H9 (cell line): Measurements from ENCODE around the gene C1orf21. TPM values are rescaled to one million over a fixed set of nuclear protein-coding genes. Genes with fewer than 3 reads are reported as not detected.

Source experiments
- DNase-seq: peaks from one replicate; pipeline ENCODE4 v3.0.0-alpha.2; 2017
- H2AFZ ChIP-seq: one replicate; pipeline ENCODE4 v1.6.1; 2013; ENCODE audit warnings: mild to moderate bottlenecking, low read length, control low read depth, moderate library complexity
- H2AK5ac ChIP-seq: 2 replicates; pipeline ENCODE4 v1.6.1; 2013; ENCODE audit warnings: low read length, control low read depth, mixed read lengths; ENCODE audit not compliant: insufficient read length
- H2BK120ac ChIP-seq: one replicate; pipeline ENCODE4 v1.6.1; 2013; ENCODE audit warnings: low read depth, mild to moderate bottlenecking, low read length, control low read depth, inconsistent platforms; ENCODE audit not compliant: poor library complexity, severe bottlenecking
- H2BK12ac ChIP-seq: 2 replicates; pipeline ENCODE4 v1.6.1; 2013; ENCODE audit warnings: low read length, control low read depth, mixed read lengths, low read depth; ENCODE audit not compliant: insufficient read length
- H2BK15ac ChIP-seq: 2 replicates; pipeline ENCODE4 v1.6.1; 2013; ENCODE audit warnings: low read depth, low read length, control low read depth
- H2BK20ac ChIP-seq: one replicate; pipeline ENCODE4 v1.6.1; 2013; ENCODE audit warnings: low read depth, mild to moderate bottlenecking, low read length, control low read depth, inconsistent platforms; ENCODE audit not compliant: poor library complexity, severe bottlenecking
- H2BK5ac ChIP-seq: 2 replicates; pipeline ENCODE4 v1.6.1; 2013; ENCODE audit warnings: low read length, control low read depth, mixed read lengths; ENCODE audit not compliant: insufficient read length
- H3K14ac ChIP-seq: 2 replicates; pipeline ENCODE4 v1.6.1; 2013; ENCODE audit warnings: low read length, control low read depth; ENCODE audit not compliant: insufficient read depth
- H3K18ac ChIP-seq: 2 replicates; pipeline ENCODE4 v1.6.1; 2013; ENCODE audit warnings: low read depth, mild to moderate bottlenecking, mixed read lengths, low read length, control low read depth; ENCODE audit not compliant: insufficient read length
- H3K23ac ChIP-seq: 2 replicates; pipeline ENCODE4 v1.6.1; 2013; ENCODE audit warnings: low read length, control low read depth, mixed read lengths, low read depth; ENCODE audit not compliant: insufficient read length
- H3K23me2 ChIP-seq: 2 replicates; pipeline ENCODE4 v1.6.1; 2013; ENCODE audit warnings: low read depth, mild to moderate bottlenecking, mixed read lengths, low read length, control low read depth; ENCODE audit not compliant: insufficient read length, poor library complexity, severe bottlenecking
- H3K27ac ChIP-seq: 2 replicates; pipeline ENCODE4 v1.5.1; 2013; ENCODE audit warnings: low read length, control low read depth, mixed read lengths, low read depth; ENCODE audit not compliant: insufficient read length
- H3K27me3 ChIP-seq: 2 replicates; pipeline ENCODE4 v1.6.1; 2013; ENCODE audit warnings: low read length, control low read depth, inconsistent platforms; ENCODE audit not compliant: insufficient read depth
- H3K4ac ChIP-seq: 2 replicates; pipeline ENCODE4 v1.6.1; 2013; ENCODE audit warnings: low read depth, mild to moderate bottlenecking, control low read depth, inconsistent platforms, low read length, moderate library complexity
- H3K4me1 ChIP-seq: 2 replicates; pipeline ENCODE4 v1.6.1; 2013; ENCODE audit warnings: low read length, control low read depth, inconsistent platforms; ENCODE audit not compliant: insufficient read depth
- H3K4me2 ChIP-seq: 2 replicates; pipeline ENCODE4 v1.6.1; 2013; ENCODE audit warnings: low read length, control low read depth, mixed read lengths; ENCODE audit not compliant: insufficient read length, insufficient read depth
- H3K56ac ChIP-seq: 2 replicates; pipeline ENCODE4 v1.6.1; 2013; ENCODE audit warnings: low read depth, mild to moderate bottlenecking, mixed read lengths, low read length, control low read depth; ENCODE audit not compliant: insufficient read length
- H3K79me1 ChIP-seq: 2 replicates; pipeline ENCODE4 v1.6.1; 2013; ENCODE audit warnings: low read depth, mild to moderate bottlenecking, moderate library complexity, low read length, control low read depth, inconsistent platforms; ENCODE audit not compliant: insufficient read depth, poor library complexity, severe bottlenecking
- H3K79me2 ChIP-seq: 2 replicates; pipeline ENCODE4 v1.6.1; 2013; ENCODE audit warnings: low read length, control low read depth, inconsistent platforms; ENCODE audit not compliant: insufficient read depth
- H3K9ac ChIP-seq: 2 replicates; pipeline ENCODE4 v1.6.1; 2013; ENCODE audit warnings: low read length, control low read depth, mixed read lengths; ENCODE audit not compliant: insufficient read length; ENCODE audit errors: extremely low read depth
- H3K9me3 ChIP-seq: one replicate; pipeline ENCODE4 v1.6.1; 2013; ENCODE audit warnings: low read depth, low read length, inconsistent platforms; ENCODE audit not compliant: control insufficient read depth
- H3T11ph ChIP-seq: one replicate; pipeline ENCODE4 v1.6.1; 2013; ENCODE audit warnings: mild to moderate bottlenecking, low read length, control low read depth, inconsistent platforms
- H4K20me1 ChIP-seq: one replicate; pipeline ENCODE4 v1.6.1; 2013; ENCODE audit not compliant: control insufficient read depth, insufficient read length, insufficient read depth
- H4K5ac ChIP-seq: 2 replicates; pipeline ENCODE4 v1.6.1; 2013; ENCODE audit warnings: low read depth, mild to moderate bottlenecking, mixed read lengths, low read length, control low read depth; ENCODE audit not compliant: insufficient read length
- H4K8ac ChIP-seq: replicated peaks from 2 replicates; pipeline ENCODE4 v1.6.1; 2013; ENCODE audit warnings: low read length, control low read depth, mixed read lengths, low read depth; ENCODE audit not compliant: insufficient read length
- H4K91ac ChIP-seq: 2 replicates; pipeline ENCODE4 v1.6.1; 2013; ENCODE audit warnings: low read depth, mild to moderate bottlenecking, moderate library complexity, mixed read lengths, low read length, control low read depth; ENCODE audit not compliant: insufficient read length
- H3K27ac Mint-ChIP-seq, 3 experiments: 2 replicates in 2 of 3; 3 replicates in 1 of 3; pipeline ENCODE4 v1.8.0; 2020 to 2021; ENCODE audit warnings: mixed read lengths in 3 of 3, mild to moderate bottlenecking in 1 of 3, moderate library complexity in 1 of 3
- H3K27me3 Mint-ChIP-seq: 2 replicates; pipeline ENCODE4 v1.8.0; 2021; ENCODE audit warnings: low read depth, mild to moderate bottlenecking, moderate library complexity, mixed read lengths
- H3K36me3 Mint-ChIP-seq, 3 experiments: 2 replicates in 2 of 3; 3 replicates in 1 of 3; pipeline ENCODE4 v1.8.0; 2020 to 2021; ENCODE audit warnings: low read depth in 3 of 3, mixed read lengths in 3 of 3; ENCODE audit not compliant: insufficient read depth in 1 of 3
- H3K4me1 Mint-ChIP-seq, 2 experiments: 2 replicates each; pipeline ENCODE4 v1.8.0; 2020; ENCODE audit warnings: mixed read lengths in 2 of 2
- H3K4me3 Mint-ChIP-seq, 2 experiments: 2 replicates in 1 of 2; 3 replicates in 1 of 2; pipeline ENCODE4 v1.8.0; 2020 to 2021; ENCODE audit warnings: mild to moderate bottlenecking in 2 of 2, mixed read lengths in 2 of 2, moderate library complexity in 1 of 2
- H3K9me3 Mint-ChIP-seq, 2 experiments: 2 replicates in 1 of 2; 3 replicates in 1 of 2; pipeline ENCODE4 v1.8.0; 2020; ENCODE audit warnings: mild to moderate bottlenecking in 2 of 2, mixed read lengths in 2 of 2, moderate library complexity in 1 of 2
- WGBS: extraction: QIAGEN DNeasy Blood & Tissue Kit; methylation state at CpG from one replicate; pipeline ENCODE4 v1.1.7; 2013; ENCODE audit warnings: missing lambda C conversion rate, low lambda C conversion rate, mixed read lengths; ENCODE audit not compliant: insufficient read length; ENCODE audit errors: extremely low coverage; 5-methylcytosine and 5-hydroxymethylcytosine counted together
- total RNA-seq: library from RNA; stranded (reverse); gene quantifications from 2 replicates; pipeline ENCODE4 v1.2.1, GENCODE V29; 2021
- TF ChIP-seq, protein P1 (sequence below): fragments of 200-600 bp; sonication (generic); conservative IDR thresholded peaks from 3 replicates; pipeline ENCODE4 v1.8.0; 2021; ENCODE audit warnings: antibody characterized with exemption, mild to moderate bottlenecking

C1orf21 gene
- total RNA-seq, 1 experiment from 2014 or later, result 36.0 TPM

DNA sequence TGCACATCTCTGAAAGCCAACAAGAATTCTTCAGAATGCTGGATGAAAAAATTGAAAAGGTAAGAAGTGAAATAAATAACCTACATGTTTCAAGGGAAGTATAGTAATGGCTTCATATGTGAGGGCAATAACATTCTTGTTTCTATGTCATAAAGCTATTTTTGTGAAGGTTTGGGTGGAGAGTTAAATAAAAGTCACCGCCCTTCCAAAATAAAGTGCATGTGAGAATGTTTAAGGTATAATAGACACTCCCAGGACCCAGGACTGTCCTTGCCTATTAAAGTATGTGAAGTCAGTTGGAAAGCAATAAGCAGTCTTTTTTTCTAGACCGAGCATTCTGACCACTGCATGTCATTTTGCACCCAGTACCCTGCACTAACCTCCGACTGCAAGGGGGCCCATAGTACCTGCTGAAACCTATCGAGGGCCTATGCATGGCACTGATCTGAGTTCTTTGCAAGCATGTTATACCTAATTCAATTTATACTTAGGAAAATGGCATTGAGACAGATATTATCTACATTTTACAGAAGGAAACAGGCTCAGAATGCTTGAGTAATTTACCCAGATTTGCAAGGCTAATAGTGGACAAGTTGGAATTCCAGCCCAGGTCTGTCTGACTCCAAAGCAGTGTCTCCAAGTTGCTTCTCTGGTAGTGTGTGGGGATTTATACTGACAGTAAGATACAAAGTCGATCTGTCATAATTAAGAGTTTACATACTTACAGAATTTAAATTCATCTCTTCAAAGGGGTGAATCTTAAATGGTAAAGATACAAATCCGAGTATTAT lies 211.8 kb downstream of the C1orf21 start:
- H3K9ac ChIP-seq, result no peak overlapping the region
- TF ChIP-seq, protein P1, sequence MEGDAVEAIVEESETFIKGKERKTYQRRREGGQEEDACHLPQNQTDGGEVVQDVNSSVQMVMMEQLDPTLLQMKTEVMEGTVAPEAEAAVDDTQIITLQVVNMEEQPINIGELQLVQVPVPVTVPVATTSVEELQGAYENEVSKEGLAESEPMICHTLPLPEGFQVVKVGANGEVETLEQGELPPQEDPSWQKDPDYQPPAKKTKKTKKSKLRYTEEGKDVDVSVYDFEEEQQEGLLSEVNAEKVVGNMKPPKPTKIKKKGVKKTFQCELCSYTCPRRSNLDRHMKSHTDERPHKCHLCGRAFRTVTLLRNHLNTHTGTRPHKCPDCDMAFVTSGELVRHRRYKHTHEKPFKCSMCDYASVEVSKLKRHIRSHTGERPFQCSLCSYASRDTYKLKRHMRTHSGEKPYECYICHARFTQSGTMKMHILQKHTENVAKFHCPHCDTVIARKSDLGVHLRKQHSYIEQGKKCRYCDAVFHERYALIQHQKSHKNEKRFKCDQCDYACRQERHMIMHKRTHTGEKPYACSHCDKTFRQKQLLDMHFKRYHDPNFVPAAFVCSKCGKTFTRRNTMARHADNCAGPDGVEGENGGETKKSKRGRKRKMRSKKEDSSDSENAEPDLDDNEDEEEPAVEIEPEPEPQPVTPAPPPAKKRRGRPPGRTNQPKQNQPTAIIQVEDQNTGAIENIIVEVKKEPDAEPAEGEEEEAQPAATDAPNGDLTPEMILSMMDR, result no peak
- no peak overlapping the region for H2BK5ac ChIP-seq
- WGBS, result no CpG with 5 or more reads among the region's 6 CpGs
- no peak overlapping the region for H2BK20ac ChIP-seq
- H3K4ac ChIP-seq, result no peak overlapping the region
- H3K27me3 Mint-ChIP-seq, result no peaks in the 10 kb centered on the region
- no peak overlapping the region for H3K27ac ChIP-seq
- no peak overlapping the region for H2AK5ac ChIP-seq
- H3K9me3 ChIP-seq, result no peaks in the 10 kb centered on the region
- H3K4me1 ChIP-seq, result no peaks in the 10 kb centered on the region
- H2AFZ ChIP-seq, result no peak overlapping the region
- H3K56ac ChIP-seq, result no peak overlapping the region
- H3K14ac ChIP-seq, result no peak overlapping the region
- no peak overlapping the region for H3K18ac ChIP-seq
- no peak for DNase-seq
- H3K36me3 Mint-ChIP-seq, result peaks cover 0 to 18% (median 0%) of the 10 kb centered on the region in 3 experiments; a peak in 3 of 7 replicates
- no peak overlapping the region for H2BK120ac ChIP-seq
- no peak overlapping the region for H4K91ac ChIP-seq
- no peak overlapping the region for H2BK15ac ChIP-seq
- H4K8ac ChIP-seq, result no peak overlapping the region
- no peaks in the 10 kb centered on the region for H3K9me3 Mint-ChIP-seq
- no peaks in the 10 kb centered on the region for H3K79me1 ChIP-seq
- H3T11ph ChIP-seq, result no peak overlapping the region
- H4K20me1 ChIP-seq, result no peaks in the 10 kb centered on the region
- H4K5ac ChIP-seq, result no peak overlapping the region
- no peak overlapping the region for H3K23ac ChIP-seq
- H3K4me2 ChIP-seq, result no peak overlapping the region
- H2BK12ac ChIP-seq, result no peak overlapping the region
- H3K4me3 Mint-ChIP-seq, result no peak overlapping the region
- peaks cover 3 to 14% of the 10 kb centered on the region in 2 experiments; a peak in 3 of 4 replicates for H3K4me1 Mint-ChIP-seq
- H3K27ac Mint-ChIP-seq, result no peak overlapping the region; a peak in 1 of 7 replicates
- H3K79me2 ChIP-seq, result no peaks in the 10 kb centered on the region
- no peaks in the 10 kb centered on the region for H3K23me2 ChIP-seq
- no peaks in the 10 kb centered on the region for H3K27me3 ChIP-seq
